ENCODE measurements around the gene COL4A4.
"Not testable (repeated sequence)": the region's sequence is repeated elsewhere in the genome, so short reads cannot be mapped to it uniquely, and the experiment has no call there.

The COL4A4 gene

GRCh38 chr2:227163998-227164762, at the start of gene COL4A4, which contains the start of gene COL4A3:
Gene COL4A4 (minus strand): TSS chr2:227164205. CDS start chr2:227147483, 16,722 bp downstream.
Gene COL4A3 (plus strand): TSS chr2:227164624. CDS start chr2:227164727, 103 bp downstream.
- DNase-seq (ENCODE audit: low spot score) = no peak

- no peak for DNase-seq (ENCODE audit: low spot score)
These were observed 43.6 kb upstream of the COL4A4 start for GRCh38 chr2:227207573-227207972.

GRCh38 chr2:227206406-227206805, 42.4 kb upstream of the COL4A4 start:
- no peak for DNase-seq (ENCODE audit: low spot score)

GRCh38 chr2:227205701-227206100, 41.7 kb upstream of the COL4A4 start:
- DNase-seq (ENCODE audit: low spot score) = no peak

- DNase-seq (ENCODE audit: low spot score) = no peak
These were observed 40.4 kb upstream of the COL4A4 start for GRCh38 chr2:227204452-227204851.

- no peak for DNase-seq (ENCODE audit: low spot score)
These were observed 37.8 kb upstream of the COL4A4 start for GRCh38 chr2:227201771-227202170.

GRCh38 chr2:227198866-227199265, 34.9 kb upstream of the COL4A4 start:
- no peak for DNase-seq (ENCODE audit: low spot score)

- no peak for DNase-seq (ENCODE audit: low spot score)
These were observed 30.2 kb upstream of the COL4A4 start for GRCh38 chr2:227194219-227194618.

- DNase-seq (ENCODE audit: low spot score) = no peak
These were observed 28.5 kb upstream of the COL4A4 start for GRCh38 chr2:227192491-227192890.

GRCh38 chr2:227191367-227191766, 27.4 kb upstream of the COL4A4 start:
- DNase-seq (ENCODE audit: low spot score) = no peak

GRCh38 chr2:227188292-227188691, 24.3 kb upstream of the COL4A4 start:
- no peak for DNase-seq (ENCODE audit: low spot score)

GRCh38 chr2:227186751-227187150, 22.7 kb upstream of the COL4A4 start:
- DNase-seq (ENCODE audit: low spot score) = no peak

GRCh38 chr2:227185615-227186232, 21.7 kb upstream of the COL4A4 start:
- no peak for DNase-seq (ENCODE audit: low spot score)

- no peak for DNase-seq (ENCODE audit: low spot score)
These were observed 19.8 kb upstream of the COL4A4 start for GRCh38 chr2:227183657-227184367.

GRCh38 chr2:227182765-227183164, 18.8 kb upstream of the COL4A4 start:
- DNase-seq (ENCODE audit: low spot score) = no peak

- no peak for DNase-seq (ENCODE audit: low spot score)
These were observed 16.8 kb upstream of the COL4A4 start for GRCh38 chr2:227180770-227181169.

GRCh38 chr2:227179988-227180685, 16.1 kb upstream of the COL4A4 start:
- no peak for DNase-seq (ENCODE audit: low spot score)

- DNase-seq (ENCODE audit: low spot score) = no peak
These were observed 13.8 kb upstream of the COL4A4 start for GRCh38 chr2:227177592-227178336.

- not testable (repeated sequence) for DNase-seq (ENCODE audit: low spot score)
These were observed 7.8 kb upstream of the COL4A4 start for GRCh38 chr2:227171779-227172178.

GRCh38 chr2:227164763-227165291, 822 bp upstream of the COL4A4 start:
- no peak for DNase-seq (ENCODE audit: low spot score)

GRCh38 chr2:227163485-227163997, 464 bp downstream of the COL4A4 start:
- no peak for DNase-seq (ENCODE audit: low spot score)

Data from NAMALWA (cell line).